Endothelial cell of umbilical vein (primary cell): Measurements from ENCODE around the gene ACTR1A. TPM values are rescaled to one million over a fixed set of nuclear protein-coding genes. Genes with fewer than 3 reads are reported as not detected.

ENCODE experiments used
- BruUV-seq: library from RNA; stranded (reverse); fragments of 400-500 nt; replicated peaks from 2 replicates; lab custom pipeline; 2021; lab: Mats Ljungman, UMichigan
- CTCF ChIA-PET: fragments of 300-600, 350-600 bp; sonication (Branson Sonifier 250); formaldehyde crosslinking; loops from one replicate; lab custom pipeline; 2021; ENCODE audit warnings: antibody characterized with exemption, inconsistent platforms; lab: Charles Lee
- POLR2A ChIA-PET: fragments of 300-600, 350-600 bp; sonication (Branson Sonifier 250); formaldehyde crosslinking; loops from one replicate; lab custom pipeline; 2021; ENCODE audit warnings: antibody characterized with exemption, inconsistent platforms; lab: Charles Lee
- DNase-seq: peaks from one replicate; pipeline ENCODE4 v3.0.0-alpha.2; 2011; ENCODE audit warnings: low read depth, low spot score
- FAIRE-seq: peaks from 2 replicates; lab custom pipeline; 2011; peaks lifted over from hg19 to GRCh38; lab: Jason Lieb, UNC
- H2AFZ ChIP-seq: 2 replicates; pipeline ENCODE4 v1.6.0; 2012; ENCODE audit warnings: low read depth, low read length, control low read depth, inconsistent platforms
- H3K27ac ChIP-seq: 2 replicates; pipeline ENCODE4 v1.5.1; 2011; ENCODE audit warnings: low read depth, mild to moderate bottlenecking, control low read depth, low read length, moderate library complexity; ENCODE audit not compliant: insufficient read depth
- H3K27me3 ChIP-seq, 2 experiments: 2 replicates each; pipeline versions ENCODE4 v1.6.0 to v1.6.1; 2011; ENCODE audit warnings: low read length in 2 of 2, mixed read lengths in 1 of 2; ENCODE audit not compliant: control insufficient read depth in 2 of 2, insufficient read depth in 2 of 2
- H3K36me3 ChIP-seq, 2 experiments: 2 replicates in 1 of 2; 3 replicates in 1 of 2; pipeline ENCODE4 v1.5.1; 2011; ENCODE audit warnings: low read length in 2 of 2, mild to moderate bottlenecking in 1 of 2, moderate library complexity in 1 of 2; ENCODE audit not compliant: control insufficient read depth in 2 of 2, insufficient read depth in 2 of 2; ENCODE audit errors: extremely low read depth in 1 of 2
- H3K4me1 ChIP-seq: 3 replicates; pipeline ENCODE4 v1.5.1; 2011; ENCODE audit warnings: mild to moderate bottlenecking, low read length; ENCODE audit not compliant: control insufficient read depth, insufficient read depth; ENCODE audit errors: extremely low read depth
- H3K4me2 ChIP-seq: 2 replicates; pipeline ENCODE4 v1.6.1; 2011; ENCODE audit warnings: low read length, control low read depth, mixed read lengths; ENCODE audit not compliant: insufficient read depth
- H3K4me3 ChIP-seq, 3 experiments: fragments of 200-600 bp in 1 of 3; sonication (generic), shearing (Covaris generic) in 1 of 3; replicated peaks in 1 of 3; 2 replicates each; pipeline ENCODE4 v1.5.1; 2011 to 2016; ENCODE audit warnings: control low read depth in 3 of 3, low read length in 3 of 3, mild to moderate bottlenecking in 2 of 3, inconsistent platforms in 1 of 3, low read depth in 1 of 3, moderate library complexity in 1 of 3; ENCODE audit not compliant: insufficient read depth in 1 of 3
- H3K79me2 ChIP-seq: 2 replicates; pipeline ENCODE4 v1.6.0; 2012; ENCODE audit warnings: low read length, inconsistent platforms; ENCODE audit not compliant: control insufficient read depth, insufficient read depth
- H3K9ac ChIP-seq: replicated peaks from 2 replicates; pipeline ENCODE3; 2011; ENCODE audit warnings: low read length, control low read depth; ENCODE audit not compliant: insufficient read depth; ENCODE audit errors: extremely low read depth
- H3K9me1 ChIP-seq: replicated peaks from 3 replicates; pipeline ENCODE4 v1.6.0; 2011; ENCODE audit warnings: mild to moderate bottlenecking, low read length; ENCODE audit not compliant: control insufficient read depth, insufficient read depth; ENCODE audit errors: extremely low read depth
- H3K9me3 ChIP-seq: replicated peaks from 2 replicates; pipeline ENCODE4 v1.5.1; 2012; ENCODE audit warnings: low read length, inconsistent platforms; ENCODE audit not compliant: control insufficient read depth, insufficient read depth
- H4K20me1 ChIP-seq: replicated peaks from 2 replicates; pipeline ENCODE3; 2011; ENCODE audit warnings: mild to moderate bottlenecking, low read length; ENCODE audit not compliant: control insufficient read depth, insufficient read depth; ENCODE audit errors: extremely low read depth
- CTCF ChIP-seq, 2 donors: IDR thresholded peaks; 1 replicate in 1 of 2; 2 replicates in 1 of 2; pipeline ENCODE4 v1.5.1; 2011; ENCODE audit warnings: low read length in 2 of 2, mild to moderate bottlenecking in 2 of 2, moderate library complexity in 2 of 2, control low read depth in 1 of 2, inconsistent platforms in 1 of 2, low read depth in 1 of 2; ENCODE audit not compliant: insufficient read depth in 1 of 2; ENCODE audit errors: extremely low read depth in 1 of 2
- EZH2 ChIP-seq: IDR thresholded peaks from 2 replicates; pipeline ENCODE4 v1.6.1; 2012; ENCODE audit warnings: borderline replicate concordance, low read depth, mild to moderate bottlenecking, moderate library complexity, low read length, inconsistent platforms; ENCODE audit not compliant: severe bottlenecking
- FOS ChIP-seq: IDR thresholded peaks from 2 replicates; pipeline ENCODE4 v1.6.1; 2011; ENCODE audit warnings: mild to moderate bottlenecking, low read length, moderate library complexity, borderline replicate concordance; ENCODE audit not compliant: insufficient read depth
- GATA2 ChIP-seq: IDR thresholded peaks from 2 replicates; pipeline ENCODE4 v1.7.0; 2011; ENCODE audit warnings: low read depth, mild to moderate bottlenecking, moderate library complexity, mixed read lengths, low read length; ENCODE audit not compliant: insufficient read length, insufficient read depth
- JUN ChIP-seq: IDR thresholded peaks from 2 replicates; pipeline ENCODE4 v1.6.1; 2011; ENCODE audit warnings: borderline replicate concordance, low read depth; ENCODE audit not compliant: insufficient read length, insufficient read depth
- MAX ChIP-seq: IDR thresholded peaks from 2 replicates; pipeline ENCODE4 v1.6.1; 2011; ENCODE audit not compliant: insufficient read depth, insufficient read length
- MYC ChIP-seq: IDR thresholded peaks from one replicate; pipeline ENCODE4 v1.6.1; 2011; ENCODE audit warnings: mild to moderate bottlenecking, low read depth, low read length
- POLR2A ChIP-seq: IDR thresholded peaks from 2 replicates; pipeline ENCODE4 v1.6.1; 2012; ENCODE audit warnings: low read depth, mild to moderate bottlenecking, control low read depth, low read length
- POLR2AphosphoS5 ChIP-seq: IDR thresholded peaks from 2 replicates; pipeline ENCODE4 v1.6.1; 2012; ENCODE audit warnings: low read depth, mild to moderate bottlenecking, control low read depth, low read length, moderate library complexity; ENCODE audit not compliant: insufficient read depth
- dilution Hi-C: fragments of 300-500 bp; cut with MboI; formaldehyde crosslinking; loops from one replicate; pipeline ENCODE4 v1.15.0; 2019; ENCODE audit warnings: low sequenced_read_pairs; ENCODE audit not compliant: extremely low pct_ligation_motif_present
- intact Hi-C: fragments of 100-400 bp; cut with micrococcal nuclease; formaldehyde crosslinking; loops from one replicate; pipeline ENCODE4 v1.10.0; 2022
- polyA plus RNA-seq, 4 experiments: library from polyadenylated mRNA; depleted of rRNA in 3 of 4; stranded (reverse) in 3 of 4; unstranded in 1 of 4; fragments of >200 nt; gene quantifications; 2 replicates each; pipeline versions ENCODE4 v1.2.1 to v1.2.3, GENCODE V29; 2011 to 2012; ENCODE audit warnings: missing spikeins in 1 of 4
- total RNA-seq: library from RNA; stranded (reverse); gene quantifications from 2 replicates; pipeline ENCODE4 v1.2.3, GENCODE V29; 2021

Gene ACTR1A
- total and polyA plus RNA-seq, 2 donors (not counting 3 experiments of a cell fraction or from before 2014, with no cell fraction given) = 155 to 164 TPM

DNA sequence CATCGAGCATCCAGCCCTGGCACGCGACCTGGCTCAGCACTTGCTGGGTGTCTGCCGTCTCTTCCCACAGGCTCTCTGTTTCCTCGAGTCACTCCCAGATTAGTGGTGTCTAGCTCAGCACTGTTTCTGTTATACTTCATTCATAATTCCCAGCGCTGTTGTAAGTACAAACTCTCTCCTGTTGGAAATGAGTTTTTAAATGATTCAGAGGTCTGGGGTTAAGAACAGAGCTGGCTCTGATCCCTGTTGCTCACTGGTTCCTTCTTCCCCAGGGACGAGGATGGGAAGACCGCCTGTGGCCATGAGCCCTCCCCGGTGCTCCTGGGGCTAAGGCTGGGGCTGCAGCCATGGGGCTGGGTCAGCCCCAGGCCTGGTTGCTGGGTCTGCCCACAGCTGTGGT lies 33.8 kb downstream of the ACTR1A start:
- intact Hi-C loops = no loop called here
- H3K9me1 ChIP-seq = no peaks in the 10 kb centered on the region

DNA sequence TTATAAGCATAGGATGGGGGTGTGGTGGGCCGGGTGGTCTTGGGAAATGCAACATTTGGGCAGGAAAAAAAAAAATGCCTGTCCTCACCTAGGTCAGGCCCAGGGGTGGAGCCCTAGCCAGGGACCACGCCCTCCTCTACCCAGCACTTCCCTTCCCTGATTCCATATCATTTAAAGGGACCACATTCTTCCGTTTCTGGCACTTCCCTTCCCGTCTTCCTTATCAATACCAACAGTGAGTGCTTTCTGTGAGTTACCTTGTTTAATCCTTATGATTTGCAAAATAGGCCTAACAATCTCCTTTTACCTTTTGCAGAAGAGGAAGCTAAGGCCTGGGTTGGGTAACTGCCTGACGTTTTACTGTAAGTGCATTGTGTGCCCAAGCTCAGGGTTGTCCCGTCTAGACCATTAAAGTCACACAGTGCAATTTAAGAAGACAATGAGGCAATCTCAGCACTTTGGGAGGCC lies 34.5 kb downstream of the ACTR1A start:
- no peak overlapping the region for H3K4me2 ChIP-seq
- no peaks in the 10 kb centered on the region for H3K4me1 ChIP-seq
- no peak overlapping the region for H3K4me3 ChIP-seq
- H2AFZ ChIP-seq = no peak overlapping the region
- no peak overlapping the region for H3K27ac ChIP-seq
- TF ChIP-seq MYC (no peak), GATA2 (no peak), FOS (no peak), MAX (no peak), POLR2AphosphoS5 (no peak), CTCF (IDR thresholded peaks at IDR 0.05; ENCODE audit: extremely low read depth in 1 of 2, insufficient read depth in 1 of 2, low read depth in 1 of 2, low read length in 2 of 2) (no peak), POLR2A (no peak), JUN (no peak), EZH2 (no peak)
- dilution Hi-C loops = no loop called here
- no peak overlapping the region for H3K9ac ChIP-seq
- no peak for FAIRE-seq
- intact Hi-C loops = no loop called here
- ChIA-PET CTCF (interaction anchor here (1.3 kb wide), 1 partner anchor 12 kb away, joined by 3 read pairs; no protein-coding TSS in a partner anchor), POLR2A (no interaction called here)
- no peaks in the 10 kb centered on the region for H3K9me1 ChIP-seq
- DNase-seq = no peak
- no peaks in the 10 kb centered on the region for H3K79me2 ChIP-seq
- no TSS peak for BruUV-seq
- H3K27me3 ChIP-seq = peaks cover 0 to under 1% of the 10 kb centered on the region in 2 experiments
- no peaks in the 10 kb centered on the region for H3K9me3 ChIP-seq
- no peaks in the 10 kb centered on the region for H4K20me1 ChIP-seq
- H3K36me3 ChIP-seq = no peaks in the 10 kb centered on the region

More for the DNA sequence above, 33.8 kb downstream of the ACTR1A start:
- Histone ChIP-seq H3K4me3 (no peak overlapping the region), H4K20me1 (no peaks in the 10 kb centered on the region), H3K36me3 (no peaks in the 10 kb centered on the region), H3K9ac (no peak overlapping the region), H3K4me1 (no peaks in the 10 kb centered on the region), H3K27ac (no peak overlapping the region), H2AFZ (no peak overlapping the region), H3K9me3 (no peaks in the 10 kb centered on the region), H3K79me2 (no peaks in the 10 kb centered on the region), H3K27me3 (no peaks in the 10 kb centered on the region), H3K4me2 (no peak overlapping the region)
- ChIA-PET CTCF (interaction anchor here (1.2 to 1.9 kb wide), 3 partner anchors 10 to 47 kb away, joined by 3 to 7 read pairs (median 4); no protein-coding TSS in a partner anchor), POLR2A (no interaction called here)
- dilution Hi-C loops = no loop called here
- no peak for TF ChIP-seq POLR2AphosphoS5
- no peak for TF ChIP-seq MAX
- no peak for FAIRE-seq
- no peak for DNase-seq
- BruUV-seq = no TSS peak
